Measurements from ENCODE around the gene RUFY1.
A peak's percentile ranks its signal among the peaks of the same experiment; 100 is the strongest.

RUFY1 gene

GRCh38 chr5:179613460-179614071 is 63.2 kb downstream of the RUFY1 start:
- H3K4me3 ChIP-seq (ENCODE audit: low read depth in 1 of 2, low read length in 2 of 2) = no peak overlapping the region
- peaks cover 94% of the 10 kb centered on the region for H3K36me3 ChIP-seq (ENCODE audit: insufficient read depth, low read length)
- H3K79me2 ChIP-seq (ENCODE audit: insufficient read depth, low read length) = peaks cover 66% of the 10 kb centered on the region
- TF ChIP-seq CTCF (IDR thresholded peaks at IDR 0.05; ENCODE audit: borderline replicate concordance, extremely low read depth, low read length, poor library complexity, severe bottlenecking) = no peak
- TF ChIP-seq EZH2 (IDR thresholded peaks at IDR 0.05; ENCODE audit: borderline replicate concordance, low read depth, low read length, severe bottlenecking) = no peak
- H3K4me2 ChIP-seq (ENCODE audit: insufficient read depth, low read length) = no peak overlapping the region
- H3K27me3 ChIP-seq (ENCODE audit: insufficient read depth, low read length, poor library complexity) = no peaks in the 10 kb centered on the region
- DNase-seq (peak; percentile 26), ATAC-seq (ENCODE audit: insufficient read depth, low read depth) (no peak)
- H3K4me1 ChIP-seq (ENCODE audit: insufficient read depth, low read length) = peaks cover 24% of the 10 kb centered on the region
- peaks cover 89% of the 10 kb centered on the region for H4K20me1 ChIP-seq (ENCODE audit: insufficient read depth, low read length)
- H3K27ac ChIP-seq (ENCODE audit: low read length) = no peak overlapping the region
- no peak overlapping the region for H2AFZ ChIP-seq (ENCODE audit: low read depth, low read length)
- H3K9me3 ChIP-seq (ENCODE audit: insufficient read depth, low read length, severe bottlenecking) = no peaks in the 10 kb centered on the region
- H3K9ac ChIP-seq (ENCODE audit: low read depth, low read length) = no peak overlapping the region

- H3K9ac ChIP-seq (ENCODE audit: low read depth, low read length) = no peak overlapping the region
- no peaks in the 10 kb centered on the region for H3K9me3 ChIP-seq (ENCODE audit: insufficient read depth, low read length, severe bottlenecking)
- no peak for DNase-seq
- no peak overlapping the region for H3K4me3 ChIP-seq (ENCODE audit: low read depth in 1 of 2, low read length in 2 of 2)
- peaks cover 36% of the 10 kb centered on the region for H3K4me1 ChIP-seq (ENCODE audit: insufficient read depth, low read length)
- no peak overlapping the region for H2AFZ ChIP-seq (ENCODE audit: low read depth, low read length)
- H3K79me2 ChIP-seq (ENCODE audit: insufficient read depth, low read length) = peaks cover 78% of the 10 kb centered on the region
- no peak overlapping the region for H3K27ac ChIP-seq (ENCODE audit: low read length)
- H3K27me3 ChIP-seq (ENCODE audit: insufficient read depth, low read length, poor library complexity) = no peaks in the 10 kb centered on the region
- H4K20me1 ChIP-seq (ENCODE audit: insufficient read depth, low read length) = peaks cover 93% of the 10 kb centered on the region
- H3K4me2 ChIP-seq (ENCODE audit: insufficient read depth, low read length) = no peak overlapping the region
- H3K36me3 ChIP-seq (ENCODE audit: insufficient read depth, low read length) = peaks cover 98% of the 10 kb centered on the region
- no peak for TF ChIP-seq CTCF (IDR thresholded peaks at IDR 0.05; ENCODE audit: borderline replicate concordance, extremely low read depth, low read length, poor library complexity, severe bottlenecking)
- TF ChIP-seq EZH2 (IDR thresholded peaks at IDR 0.05; ENCODE audit: borderline replicate concordance, low read depth, low read length, severe bottlenecking) = no peak
- no peak for ATAC-seq (ENCODE audit: insufficient read depth, low read depth)
Measured at GRCh38 chr5:179614745-179615144, 64.4 kb downstream of the RUFY1 start.

GRCh38 chr5:179615203-179615602 is 64.8 kb downstream of the RUFY1 start:
- Histone ChIP-seq H3K9me3 (ENCODE audit: insufficient read depth, low read length, severe bottlenecking) (no peaks in the 10 kb centered on the region), H3K4me1 (ENCODE audit: insufficient read depth, low read length) (peaks cover 40% of the 10 kb centered on the region), H2AFZ (ENCODE audit: low read depth, low read length) (no peak overlapping the region), H3K4me2 (ENCODE audit: insufficient read depth, low read length) (no peak overlapping the region), H3K27me3 (ENCODE audit: insufficient read depth, low read length, poor library complexity) (no peaks in the 10 kb centered on the region), H3K9ac (ENCODE audit: low read depth, low read length) (no peak overlapping the region), H4K20me1 (ENCODE audit: insufficient read depth, low read length) (peaks cover 92% of the 10 kb centered on the region), H3K36me3 (ENCODE audit: insufficient read depth, low read length) (peaks cover 98% of the 10 kb centered on the region), H3K79me2 (ENCODE audit: insufficient read depth, low read length) (peaks cover 83% of the 10 kb centered on the region), H3K27ac (ENCODE audit: low read length) (no peak overlapping the region), H3K4me3 (ENCODE audit: low read depth in 1 of 2, low read length in 2 of 2) (no peak overlapping the region)
- ATAC-seq (ENCODE audit: insufficient read depth, low read depth) = no peak
- no peak for DNase-seq
- TF ChIP-seq CTCF (IDR thresholded peaks at IDR 0.05; ENCODE audit: borderline replicate concordance, extremely low read depth, low read length, poor library complexity, severe bottlenecking) = no peak
- no peak for TF ChIP-seq EZH2 (IDR thresholded peaks at IDR 0.05; ENCODE audit: borderline replicate concordance, low read depth, low read length, severe bottlenecking)

All from DND-41 (cell line).